Subcutaneous abdominal adipose tissue (tissue), 5 donors: Measurements from ENCODE around the gene PARD3.

ENCODE experiments used
- H3K27ac ChIP-seq: one replicate; pipeline ENCODE4 v1.7.0; 2013; ENCODE audit warnings: low read depth, mild to moderate bottlenecking, inconsistent platforms, low read length, moderate library complexity
- H3K27me3 ChIP-seq, 5 donors: one replicate each; pipeline ENCODE4 v1.7.0; 2013; ENCODE audit warnings: low read length in 5 of 5, inconsistent platforms in 1 of 5; ENCODE audit not compliant: control insufficient read depth in 5 of 5, insufficient read depth in 4 of 5
- H3K36me3 ChIP-seq, 5 donors: one replicate each; pipeline ENCODE4 v1.7.0; 2013; ENCODE audit warnings: low read length in 5 of 5; ENCODE audit not compliant: control insufficient read depth in 5 of 5, insufficient read depth in 5 of 5
- H3K4me1 ChIP-seq, 5 donors: one replicate each; pipeline ENCODE4 v1.7.0; 2013; ENCODE audit warnings: low read length in 5 of 5, mild to moderate bottlenecking in 3 of 5, moderate library complexity in 1 of 5; ENCODE audit not compliant: control insufficient read depth in 5 of 5, insufficient read depth in 5 of 5
- H3K4me3 ChIP-seq, 5 donors: one replicate each; pipeline ENCODE4 v1.7.0; 2013; ENCODE audit warnings: low read length in 5 of 5, low read depth in 1 of 5
- H3K9ac ChIP-seq, 5 donors: one replicate each; pipeline ENCODE4 v1.7.0; 2013; ENCODE audit warnings: low read length in 5 of 5, mild to moderate bottlenecking in 4 of 5, moderate library complexity in 3 of 5
- H3K9me3 ChIP-seq, 5 donors: one replicate each; pipeline ENCODE4 v1.7.0; 2013; ENCODE audit warnings: low read length in 5 of 5; ENCODE audit not compliant: control insufficient read depth in 5 of 5
- donor health status: healthy.
- donor health status: healthy.
- donor health status: healthy.
- donor health status: healthy.
- donor health status: healthy.

Gene PARD3

GRCh38 chr10:34319197-34319846 lies 495.8 kb downstream of the PARD3 start:
- no peaks in the 10 kb centered on the region for H3K9me3 ChIP-seq
- no peak overlapping the region for H3K9ac ChIP-seq
- no peak overlapping the region for H3K4me3 ChIP-seq
- peaks cover 0 to 6% (median 0%) of the 10 kb centered on the region in 5 donors for H3K36me3 ChIP-seq
- H3K27ac ChIP-seq = no peak overlapping the region
- no peaks in the 10 kb centered on the region for H3K27me3 ChIP-seq
- H3K4me1 ChIP-seq = peaks cover 0 to 10% (median 0%) of the 10 kb centered on the region in 5 donors

- Histone ChIP-seq H3K4me3 (no peak overlapping the region), H3K36me3 (peaks cover 0 to 6% (median 0%) of the 10 kb centered on the region in 5 donors), H3K4me1 (no peaks in the 10 kb centered on the region), H3K9ac (no peak overlapping the region), H3K27me3 (no peaks in the 10 kb centered on the region), H3K9me3 (no peaks in the 10 kb centered on the region), H3K27ac (no peak overlapping the region)
Observed at GRCh38 chr10:34316154-34316553, 498.9 kb downstream of the PARD3 start.

GRCh38 chr10:34314457-34314856 lies 500.6 kb downstream of the PARD3 start:
- Histone ChIP-seq H3K9me3 (no peaks in the 10 kb centered on the region), H3K27me3 (no peaks in the 10 kb centered on the region), H3K4me1 (no peaks in the 10 kb centered on the region), H3K27ac (no peak overlapping the region), H3K36me3 (peaks cover 0 to 6% (median 0%) of the 10 kb centered on the region in 5 donors), H3K9ac (no peak overlapping the region), H3K4me3 (no peak overlapping the region)

GRCh38 chr10:34313888-34314287 lies 501.2 kb downstream of the PARD3 start:
- H3K36me3 ChIP-seq = peaks cover 0 to 6% (median 0%) of the 10 kb centered on the region in 5 donors
- no peak overlapping the region for H3K27ac ChIP-seq
- H3K4me1 ChIP-seq = no peaks in the 10 kb centered on the region
- H3K4me3 ChIP-seq = no peak overlapping the region
- H3K9me3 ChIP-seq = no peaks in the 10 kb centered on the region
- H3K9ac ChIP-seq = no peak overlapping the region
- no peaks in the 10 kb centered on the region for H3K27me3 ChIP-seq

- Histone ChIP-seq H3K36me3 (peaks cover 0 to 6% (median 0%) of the 10 kb centered on the region in 5 donors), H3K9ac (no peak overlapping the region), H3K27ac (no peak overlapping the region)
Observed at GRCh38 chr10:34313353-34313752, 501.7 kb downstream of the PARD3 start.

GRCh38 chr10:34311679-34312078 lies 503.4 kb downstream of the PARD3 start:
- Histone ChIP-seq H3K9ac (no peak overlapping the region), H3K9me3 (no peaks in the 10 kb centered on the region), H3K36me3 (peaks cover 0 to 6% (median 0%) of the 10 kb centered on the region in 5 donors)

More at GRCh38 chr10:34313353-34313752, 501.7 kb downstream of the PARD3 start:
- Histone ChIP-seq H3K4me3 (no peak overlapping the region), H3K4me1 (no peaks in the 10 kb centered on the region), H3K27me3 (no peaks in the 10 kb centered on the region), H3K9me3 (no peaks in the 10 kb centered on the region)

GRCh38 chr10:34310234-34310633 lies 504.9 kb downstream of the PARD3 start:
- Histone ChIP-seq H3K9me3 (no peaks in the 10 kb centered on the region), H3K4me1 (no peaks in the 10 kb centered on the region), H3K4me3 (no peak overlapping the region), H3K9ac (no peak overlapping the region), H3K36me3 (no peaks in the 10 kb centered on the region), H3K27ac (no peak overlapping the region), H3K27me3 (no peaks in the 10 kb centered on the region)

More at GRCh38 chr10:34311679-34312078, 503.4 kb downstream of the PARD3 start:
- no peaks in the 10 kb centered on the region for H3K4me1 ChIP-seq
- H3K4me3 ChIP-seq = no peak overlapping the region
- no peak overlapping the region for H3K27ac ChIP-seq
- no peaks in the 10 kb centered on the region for H3K27me3 ChIP-seq

- H3K27ac ChIP-seq = no peak overlapping the region
- no peaks in the 10 kb centered on the region for H3K4me1 ChIP-seq
- peaks cover 0 to 5% (median 0%) of the 10 kb centered on the region in 5 donors for H3K36me3 ChIP-seq
- no peak overlapping the region for H3K4me3 ChIP-seq
- no peak overlapping the region for H3K9ac ChIP-seq
- no peaks in the 10 kb centered on the region for H3K27me3 ChIP-seq
- no peaks in the 10 kb centered on the region for H3K9me3 ChIP-seq
Observed at GRCh38 chr10:34305189-34305588, 509.9 kb downstream of the PARD3 start.

GRCh38 chr10:34303022-34303421 lies 512.1 kb downstream of the PARD3 start:
- H3K4me3 ChIP-seq = no peak overlapping the region
- no peak overlapping the region for H3K9ac ChIP-seq
- no peaks in the 10 kb centered on the region for H3K27me3 ChIP-seq
- H3K27ac ChIP-seq = no peak overlapping the region
- H3K4me1 ChIP-seq = no peaks in the 10 kb centered on the region
- no peaks in the 10 kb centered on the region for H3K9me3 ChIP-seq
- peaks cover 0 to 5% (median 0%) of the 10 kb centered on the region in 5 donors for H3K36me3 ChIP-seq

- H3K4me1 ChIP-seq = no peaks in the 10 kb centered on the region
- H3K9ac ChIP-seq = no peak overlapping the region
- no peaks in the 10 kb centered on the region for H3K27me3 ChIP-seq
- no peak overlapping the region for H3K27ac ChIP-seq
- no peak overlapping the region for H3K4me3 ChIP-seq
- H3K36me3 ChIP-seq = peaks cover 0 to 5% (median 0%) of the 10 kb centered on the region in 5 donors
- H3K9me3 ChIP-seq = no peaks in the 10 kb centered on the region
Observed at GRCh38 chr10:34299105-34299611, 515.9 kb downstream of the PARD3 start.
